Measurements from ENCODE around the gene BTBD6. TPM values are rescaled to one million over a fixed set of nuclear protein-coding genes. Genes with fewer than 3 reads are reported as not detected.
A peak's percentile ranks its signal among the peaks of the same experiment; 100 is the strongest.

The BTBD6 gene
- total RNA-seq, 1 donor from 2014 or later = 31.9 TPM

DNA sequence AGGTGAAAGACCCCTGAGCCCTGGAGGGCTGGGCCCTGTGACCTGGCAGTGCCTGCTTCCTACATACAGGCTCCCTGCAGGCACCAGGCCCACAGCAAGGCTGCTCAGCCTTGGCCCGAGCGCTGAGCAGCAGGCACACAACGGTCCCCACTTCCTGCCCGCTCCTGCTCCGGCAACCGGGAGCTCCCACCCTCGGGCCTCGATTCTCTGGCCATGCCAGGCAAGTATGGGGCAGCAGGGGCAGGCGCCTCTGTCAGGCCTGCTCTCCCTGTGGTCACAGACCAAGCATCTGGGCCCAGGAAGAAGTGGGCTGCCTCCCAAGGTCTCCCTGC, 36.6 kb upstream of the BTBD6 start:
- Mint-ChIP-seq H3K27ac (no peak overlapping the region), H3K36me3 (ENCODE audit: insufficient read depth) (peaks cover 4% of the 10 kb centered on the region), H3K4me3 (ENCODE audit: low read depth) (no peak overlapping the region), H3K9me3 (ENCODE audit: low read depth) (no peaks in the 10 kb centered on the region), H3K27me3 (no peaks in the 10 kb centered on the region), H3K4me1 (ENCODE audit: low read depth) (no peaks in the 10 kb centered on the region)
- TF ChIP-seq, protein P1, sequence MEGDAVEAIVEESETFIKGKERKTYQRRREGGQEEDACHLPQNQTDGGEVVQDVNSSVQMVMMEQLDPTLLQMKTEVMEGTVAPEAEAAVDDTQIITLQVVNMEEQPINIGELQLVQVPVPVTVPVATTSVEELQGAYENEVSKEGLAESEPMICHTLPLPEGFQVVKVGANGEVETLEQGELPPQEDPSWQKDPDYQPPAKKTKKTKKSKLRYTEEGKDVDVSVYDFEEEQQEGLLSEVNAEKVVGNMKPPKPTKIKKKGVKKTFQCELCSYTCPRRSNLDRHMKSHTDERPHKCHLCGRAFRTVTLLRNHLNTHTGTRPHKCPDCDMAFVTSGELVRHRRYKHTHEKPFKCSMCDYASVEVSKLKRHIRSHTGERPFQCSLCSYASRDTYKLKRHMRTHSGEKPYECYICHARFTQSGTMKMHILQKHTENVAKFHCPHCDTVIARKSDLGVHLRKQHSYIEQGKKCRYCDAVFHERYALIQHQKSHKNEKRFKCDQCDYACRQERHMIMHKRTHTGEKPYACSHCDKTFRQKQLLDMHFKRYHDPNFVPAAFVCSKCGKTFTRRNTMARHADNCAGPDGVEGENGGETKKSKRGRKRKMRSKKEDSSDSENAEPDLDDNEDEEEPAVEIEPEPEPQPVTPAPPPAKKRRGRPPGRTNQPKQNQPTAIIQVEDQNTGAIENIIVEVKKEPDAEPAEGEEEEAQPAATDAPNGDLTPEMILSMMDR (IDR thresholded peaks at IDR 0.05; ENCODE audit: unreplicated experiment) = no peak
- no peak for DNase-seq (ENCODE audit: low spot score, unreplicated experiment)

GRCh38 chr14:105212541-105213300, 35.6 kb upstream of the BTBD6 start:
- Mint-ChIP-seq H3K27ac (no peak overlapping the region), H3K4me3 (ENCODE audit: low read depth) (no peak overlapping the region), H3K9me3 (ENCODE audit: low read depth) (no peaks in the 10 kb centered on the region), H3K36me3 (ENCODE audit: insufficient read depth) (peaks cover 4% of the 10 kb centered on the region), H3K27me3 (no peaks in the 10 kb centered on the region), H3K4me1 (ENCODE audit: low read depth) (no peaks in the 10 kb centered on the region)
- DNase-seq (ENCODE audit: low spot score, unreplicated experiment) = no peak
- TF ChIP-seq, protein P1 (IDR thresholded peaks at IDR 0.05; ENCODE audit: unreplicated experiment) = no peak

DNA sequence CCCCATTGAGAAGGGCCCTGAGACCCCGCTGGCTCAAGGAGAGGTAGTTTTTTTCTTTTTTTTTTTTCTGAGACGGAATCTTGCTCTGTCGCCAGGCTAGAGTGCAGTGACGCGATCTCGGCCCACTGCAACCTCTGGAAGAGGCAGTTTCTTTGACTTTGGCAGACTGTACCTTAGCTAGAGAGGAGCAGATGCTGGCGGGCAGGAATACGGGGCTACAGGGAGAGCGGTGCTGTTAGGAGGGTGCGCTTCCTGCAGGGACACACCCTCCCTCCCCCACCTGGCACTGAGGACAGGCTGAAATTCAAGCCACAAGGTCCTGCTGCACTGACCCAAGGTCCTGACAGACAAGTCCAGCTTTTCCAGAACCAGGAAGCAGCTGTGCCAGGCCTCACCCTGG, 35.0 kb upstream of the BTBD6 start:
- TF ChIP-seq, protein P1 (IDR thresholded peaks at IDR 0.05; ENCODE audit: unreplicated experiment) = no peak
- Mint-ChIP-seq H3K27me3 (no peaks in the 10 kb centered on the region), H3K4me3 (ENCODE audit: low read depth) (no peak overlapping the region), H3K9me3 (ENCODE audit: low read depth) (no peaks in the 10 kb centered on the region), H3K36me3 (ENCODE audit: insufficient read depth) (peaks cover 4% of the 10 kb centered on the region), H3K27ac (peak overlapping the region; percentile 29), H3K4me1 (ENCODE audit: low read depth) (no peaks in the 10 kb centered on the region)
- no peak for DNase-seq (ENCODE audit: low spot score, unreplicated experiment)

GRCh38 chr14:105214324-105214915, 33.9 kb upstream of the BTBD6 start:
- DNase-seq (ENCODE audit: low spot score, unreplicated experiment) = no peak
- Mint-ChIP-seq H3K4me3 (ENCODE audit: low read depth) (no peak overlapping the region), H3K36me3 (ENCODE audit: insufficient read depth) (peaks cover 5% of the 10 kb centered on the region), H3K27ac (no peak overlapping the region), H3K27me3 (no peaks in the 10 kb centered on the region), H3K9me3 (ENCODE audit: low read depth) (no peaks in the 10 kb centered on the region), H3K4me1 (ENCODE audit: low read depth) (no peaks in the 10 kb centered on the region)
- TF ChIP-seq, protein P1 (IDR thresholded peaks at IDR 0.05; ENCODE audit: unreplicated experiment) = no peak

DNA sequence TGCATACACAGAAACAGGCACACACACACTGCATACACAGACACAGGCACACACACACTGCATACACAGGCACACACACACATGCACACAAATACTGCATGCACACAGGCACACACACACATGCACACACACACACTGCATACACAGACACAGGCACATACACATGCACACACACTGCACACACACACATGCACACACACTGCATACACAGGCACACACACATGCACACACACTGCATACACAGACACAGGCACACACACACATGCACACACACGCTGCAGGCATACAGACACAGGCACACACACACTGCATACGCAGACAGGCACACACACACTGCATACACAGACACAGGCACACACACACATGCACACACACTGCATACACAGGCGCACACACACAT, 32.7 kb upstream of the BTBD6 start:
- H3K4me3 Mint-ChIP-seq (ENCODE audit: low read depth) = no peak overlapping the region
- peaks cover 5% of the 10 kb centered on the region for H3K36me3 Mint-ChIP-seq (ENCODE audit: insufficient read depth)
- no peaks in the 10 kb centered on the region for H3K9me3 Mint-ChIP-seq (ENCODE audit: low read depth)
- TF ChIP-seq, protein P1 (IDR thresholded peaks at IDR 0.05; ENCODE audit: unreplicated experiment) = no peak
- H3K27me3 Mint-ChIP-seq = no peaks in the 10 kb centered on the region
- H3K27ac Mint-ChIP-seq = no peak overlapping the region
- no peaks in the 10 kb centered on the region for H3K4me1 Mint-ChIP-seq (ENCODE audit: low read depth)
- no peak for DNase-seq (ENCODE audit: low spot score, unreplicated experiment)

Measured in progenitor cell of endocrine pancreas (in vitro differentiated cells).